Chondrocyte (in vitro differentiated cells): ENCODE measurements around the gene SCIMP. TPM values are rescaled to one million over a fixed set of nuclear protein-coding genes. Genes with fewer than 3 reads are reported as not detected.

Source experiments
- DNase-seq: peaks from one replicate; pipeline ENCODE4 v3.0.0; 2021; ENCODE audit warnings: mixed read lengths, low spot score
- H3K27ac Mint-ChIP-seq: one replicate; pipeline ENCODE4 v1.8.0; 2021; ENCODE audit warnings: mild to moderate bottlenecking, moderate library complexity, mixed read lengths; ENCODE audit not compliant: unreplicated experiment
- H3K27me3 Mint-ChIP-seq: 2 replicates; pipeline ENCODE4 v1.8.0; 2021; ENCODE audit warnings: low read depth, mixed read lengths
- H3K36me3 Mint-ChIP-seq: 2 replicates; pipeline ENCODE4 v1.8.0; 2021; ENCODE audit warnings: low read depth, mixed read lengths
- H3K4me1 Mint-ChIP-seq: 2 replicates; pipeline ENCODE4 v1.8.0; 2021; ENCODE audit warnings: low read depth, mild to moderate bottlenecking, mixed read lengths
- H3K4me3 Mint-ChIP-seq: one replicate; pipeline ENCODE4 v1.8.0; 2021; ENCODE audit warnings: mild to moderate bottlenecking, moderate library complexity, mixed read lengths; ENCODE audit not compliant: unreplicated experiment
- H3K9me3 Mint-ChIP-seq: 2 replicates; pipeline ENCODE4 v1.8.0; 2021; ENCODE audit warnings: low read depth, mixed read lengths
- CTCF ChIP-seq: fragments of 200-600 bp; sonication (generic); IDR thresholded peaks from 2 replicates; pipeline ENCODE4 v1.5.0; 2021; ENCODE audit warnings: antibody characterized with exemption, mild to moderate bottlenecking, moderate library complexity
- total RNA-seq: library from RNA; stranded (reverse); gene quantifications from 3 replicates; pipeline ENCODE4 v1.2.1, GENCODE V29; 2021

Gene SCIMP
- total RNA-seq, 1 donor from 2014 or later: not detected

- no peak for DNase-seq
- TF ChIP-seq CTCF: no peak
- H3K36me3 Mint-ChIP-seq: no peaks in the 10 kb centered on the region
- H3K4me1 Mint-ChIP-seq: no peaks in the 10 kb centered on the region
- H3K27ac Mint-ChIP-seq: no peak overlapping the region
- H3K4me3 Mint-ChIP-seq: no peak overlapping the region
- no peaks in the 10 kb centered on the region for H3K9me3 Mint-ChIP-seq
- H3K27me3 Mint-ChIP-seq: no peaks in the 10 kb centered on the region
These were observed 25.3 kb downstream of the SCIMP start for GRCh38 chr17:5209396-5209795.

- TF ChIP-seq CTCF: no peak
- H3K27me3 Mint-ChIP-seq: no peaks in the 10 kb centered on the region
- H3K4me1 Mint-ChIP-seq: peaks cover 10% of the 10 kb centered on the region
- H3K27ac Mint-ChIP-seq: no peak overlapping the region
- DNase-seq: no peak
- H3K9me3 Mint-ChIP-seq: peaks cover 6% of the 10 kb centered on the region
- no peak overlapping the region for H3K4me3 Mint-ChIP-seq
- no peaks in the 10 kb centered on the region for H3K36me3 Mint-ChIP-seq
These were observed 30.8 kb downstream of the SCIMP start for GRCh38 chr17:5203908-5204294.

GRCh38 chr17:5203178-5203907 is 31.3 kb downstream of the SCIMP start:
- no peak for TF ChIP-seq CTCF
- H3K4me1 Mint-ChIP-seq: peaks cover 10% of the 10 kb centered on the region
- H3K4me3 Mint-ChIP-seq: no peak overlapping the region
- no peak for DNase-seq
- no peak overlapping the region for H3K27ac Mint-ChIP-seq
- peaks cover 6% of the 10 kb centered on the region for H3K9me3 Mint-ChIP-seq
- no peaks in the 10 kb centered on the region for H3K27me3 Mint-ChIP-seq
- H3K36me3 Mint-ChIP-seq: no peaks in the 10 kb centered on the region

- no peaks in the 10 kb centered on the region for H3K27me3 Mint-ChIP-seq
- peaks cover 10% of the 10 kb centered on the region for H3K4me1 Mint-ChIP-seq
- no peaks in the 10 kb centered on the region for H3K36me3 Mint-ChIP-seq
- peaks cover 6% of the 10 kb centered on the region for H3K9me3 Mint-ChIP-seq
- no peak for DNase-seq
- no peak overlapping the region for H3K27ac Mint-ChIP-seq
- H3K4me3 Mint-ChIP-seq: no peak overlapping the region
- TF ChIP-seq CTCF: no peak
These were observed 33.6 kb downstream of the SCIMP start for GRCh38 chr17:5201011-5201410.

- no peak overlapping the region for H3K4me3 Mint-ChIP-seq
- H3K36me3 Mint-ChIP-seq: no peaks in the 10 kb centered on the region
- no peak overlapping the region for H3K27ac Mint-ChIP-seq
- H3K27me3 Mint-ChIP-seq: no peaks in the 10 kb centered on the region
- H3K4me1 Mint-ChIP-seq: peaks cover 10% of the 10 kb centered on the region
- peaks cover 6% of the 10 kb centered on the region for H3K9me3 Mint-ChIP-seq
- TF ChIP-seq CTCF: no peak
- no peak for DNase-seq
These were observed 34.3 kb downstream of the SCIMP start for GRCh38 chr17:5200360-5200759.
